ENCODE results near the gene MALT1. TPM values are rescaled to one million over a fixed set of nuclear protein-coding genes. Genes with fewer than 3 reads are reported as not detected.
A peak's percentile ranks its signal among the peaks of the same experiment; 100 is the strongest.

Gene MALT1
- total and polyA plus RNA-seq, 2 donors (not counting 1 experiment from before 2014, with no cell fraction given), result 18.0 to 25.5 TPM

GRCh38 chr18:58714821-58715220 lies 43.6 kb downstream of the MALT1 start:
- Histone ChIP-seq H2AFZ (ENCODE audit: low read length) (no peak overlapping the region), H3K9ac (ENCODE audit: insufficient read depth, low read length) (no peak overlapping the region), H3K4me1 (ENCODE audit: control insufficient read depth, extremely low read depth, insufficient read depth, low read length) (no peaks in the 10 kb centered on the region), H3K79me2 (ENCODE audit: control insufficient read depth, insufficient read depth, low read length) (no peaks in the 10 kb centered on the region), H4K20me1 (ENCODE audit: control insufficient read depth, extremely low read depth, insufficient read depth, low read length) (no peaks in the 10 kb centered on the region), H3K27me3 (ENCODE audit: control insufficient read depth, insufficient read depth, low read length) (no peaks in the 10 kb centered on the region), H3K4me2 (ENCODE audit: extremely low read depth, insufficient read depth, low read length) (no peak overlapping the region), H3K27ac (ENCODE audit: insufficient read depth, low read length) (no peak overlapping the region), H3K9me3 (ENCODE audit: control insufficient read depth, insufficient read depth, low read depth, low read length) (no peaks in the 10 kb centered on the region), H3K4me3 (replicated peaks in 1 of 4; ENCODE audit: control extremely low read depth in 1 of 4, insufficient read depth in 1 of 4, low read depth in 3 of 4, low read length in 4 of 4) (no peak overlapping the region), H3K36me3 (ENCODE audit: control insufficient read depth, insufficient read depth, low read length) (no peaks in the 10 kb centered on the region)
- TF ChIP-seq, protein P1, sequence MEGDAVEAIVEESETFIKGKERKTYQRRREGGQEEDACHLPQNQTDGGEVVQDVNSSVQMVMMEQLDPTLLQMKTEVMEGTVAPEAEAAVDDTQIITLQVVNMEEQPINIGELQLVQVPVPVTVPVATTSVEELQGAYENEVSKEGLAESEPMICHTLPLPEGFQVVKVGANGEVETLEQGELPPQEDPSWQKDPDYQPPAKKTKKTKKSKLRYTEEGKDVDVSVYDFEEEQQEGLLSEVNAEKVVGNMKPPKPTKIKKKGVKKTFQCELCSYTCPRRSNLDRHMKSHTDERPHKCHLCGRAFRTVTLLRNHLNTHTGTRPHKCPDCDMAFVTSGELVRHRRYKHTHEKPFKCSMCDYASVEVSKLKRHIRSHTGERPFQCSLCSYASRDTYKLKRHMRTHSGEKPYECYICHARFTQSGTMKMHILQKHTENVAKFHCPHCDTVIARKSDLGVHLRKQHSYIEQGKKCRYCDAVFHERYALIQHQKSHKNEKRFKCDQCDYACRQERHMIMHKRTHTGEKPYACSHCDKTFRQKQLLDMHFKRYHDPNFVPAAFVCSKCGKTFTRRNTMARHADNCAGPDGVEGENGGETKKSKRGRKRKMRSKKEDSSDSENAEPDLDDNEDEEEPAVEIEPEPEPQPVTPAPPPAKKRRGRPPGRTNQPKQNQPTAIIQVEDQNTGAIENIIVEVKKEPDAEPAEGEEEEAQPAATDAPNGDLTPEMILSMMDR (conservative IDR thresholded peaks at IDR 0.05 in 1 of 2, IDR thresholded peaks at IDR 0.05 in 1 of 2; ENCODE audit: low read depth in 1 of 2, low read length in 2 of 2), result no peak
- no peak for TF ChIP-seq EZH2 (IDR thresholded peaks at IDR 0.05; ENCODE audit: low read length, missing control alignments)
- DNase-seq (ENCODE audit: low read depth in 2 of 2), result no peak

GRCh38 chr18:58715540-58715939 lies 44.3 kb downstream of the MALT1 start:
- Histone ChIP-seq H3K27ac (ENCODE audit: insufficient read depth, low read length) (no peak overlapping the region), H4K20me1 (ENCODE audit: control insufficient read depth, extremely low read depth, insufficient read depth, low read length) (no peaks in the 10 kb centered on the region), H3K79me2 (ENCODE audit: control insufficient read depth, insufficient read depth, low read length) (no peaks in the 10 kb centered on the region), H3K9me3 (ENCODE audit: control insufficient read depth, insufficient read depth, low read depth, low read length) (no peaks in the 10 kb centered on the region), H3K27me3 (ENCODE audit: control insufficient read depth, insufficient read depth, low read length) (no peaks in the 10 kb centered on the region), H2AFZ (ENCODE audit: low read length) (no peak overlapping the region), H3K9ac (ENCODE audit: insufficient read depth, low read length) (no peak overlapping the region), H3K4me3 (replicated peaks in 1 of 4; ENCODE audit: control extremely low read depth in 1 of 4, insufficient read depth in 1 of 4, low read depth in 3 of 4, low read length in 4 of 4) (no peak overlapping the region), H3K36me3 (ENCODE audit: control insufficient read depth, insufficient read depth, low read length) (no peaks in the 10 kb centered on the region), H3K4me1 (ENCODE audit: control insufficient read depth, extremely low read depth, insufficient read depth, low read length) (no peaks in the 10 kb centered on the region), H3K4me2 (ENCODE audit: extremely low read depth, insufficient read depth, low read length) (no peak overlapping the region)
- TF ChIP-seq EZH2 (IDR thresholded peaks at IDR 0.05; ENCODE audit: low read length, missing control alignments), result no peak
- TF ChIP-seq, protein P1 (conservative IDR thresholded peaks at IDR 0.05 in 1 of 2, IDR thresholded peaks at IDR 0.05 in 1 of 2; ENCODE audit: low read depth in 1 of 2, low read length in 2 of 2), result no peak
- DNase-seq (ENCODE audit: low read depth in 2 of 2), result no peak

DNA sequence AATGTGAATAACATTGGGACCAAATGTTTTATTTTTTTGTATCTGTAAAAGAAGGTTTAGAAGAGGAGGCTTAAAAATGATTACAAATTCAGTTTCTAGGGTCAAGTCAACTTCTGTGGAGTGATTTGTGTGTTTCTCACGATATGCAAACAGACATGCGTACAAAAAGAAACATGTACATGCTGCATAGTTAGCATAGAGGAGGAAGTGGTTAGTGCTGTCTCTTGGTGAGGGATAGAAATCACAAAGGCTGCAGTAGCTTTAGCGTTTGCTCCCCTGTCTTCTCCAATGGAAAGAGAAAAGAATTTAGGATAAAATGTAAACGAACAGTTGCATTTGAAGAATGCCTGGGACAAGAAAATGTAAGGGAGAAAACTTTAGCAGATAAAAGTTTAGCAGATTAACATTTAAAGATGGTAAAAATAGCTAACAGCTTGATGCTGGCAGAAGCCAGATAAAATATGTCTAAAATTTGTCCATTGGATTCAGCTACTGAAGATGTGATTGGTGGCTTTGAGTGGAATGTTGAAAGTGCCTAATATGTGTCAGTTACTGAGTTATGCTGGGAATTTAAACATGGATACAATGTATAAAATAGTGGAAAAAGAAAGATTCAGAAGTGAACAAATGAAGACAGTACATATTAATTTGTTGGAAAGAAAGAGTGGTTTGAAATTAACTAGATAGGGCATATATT lies 44.9 kb downstream of the MALT1 start:
- no peaks in the 10 kb centered on the region for H3K27me3 ChIP-seq (ENCODE audit: control insufficient read depth, insufficient read depth, low read length)
- H3K27ac ChIP-seq (ENCODE audit: insufficient read depth, low read length), result no peak overlapping the region
- H3K9me3 ChIP-seq (ENCODE audit: control insufficient read depth, insufficient read depth, low read depth, low read length), result no peaks in the 10 kb centered on the region
- H3K79me2 ChIP-seq (ENCODE audit: control insufficient read depth, insufficient read depth, low read length), result no peaks in the 10 kb centered on the region
- TF ChIP-seq, protein P1 (conservative IDR thresholded peaks at IDR 0.05 in 1 of 2, IDR thresholded peaks at IDR 0.05 in 1 of 2; ENCODE audit: low read depth in 1 of 2, low read length in 2 of 2), result no peak
- TF ChIP-seq EZH2 (IDR thresholded peaks at IDR 0.05; ENCODE audit: low read length, missing control alignments), result no peak
- H4K20me1 ChIP-seq (ENCODE audit: control insufficient read depth, extremely low read depth, insufficient read depth, low read length), result no peaks in the 10 kb centered on the region
- H3K36me3 ChIP-seq (ENCODE audit: control insufficient read depth, insufficient read depth, low read length), result no peaks in the 10 kb centered on the region
- DNase-seq (ENCODE audit: low read depth in 2 of 2), result peak in 1 of 2 donors; percentile 15
- H3K4me3 ChIP-seq (replicated peaks in 1 of 4; ENCODE audit: control extremely low read depth in 1 of 4, insufficient read depth in 1 of 4, low read depth in 3 of 4, low read length in 4 of 4), result no peak overlapping the region
- no peak overlapping the region for H3K4me2 ChIP-seq (ENCODE audit: extremely low read depth, insufficient read depth, low read length)
- no peak overlapping the region for H2AFZ ChIP-seq (ENCODE audit: low read length)
- H3K9ac ChIP-seq (ENCODE audit: insufficient read depth, low read length), result no peak overlapping the region
- no peaks in the 10 kb centered on the region for H3K4me1 ChIP-seq (ENCODE audit: control insufficient read depth, extremely low read depth, insufficient read depth, low read length)
